SH-SY5Y (cell line): ENCODE measurements around the gene TXLNB.

Experiments
- GATA2 ChIP-seq: IDR thresholded peaks from 2 replicates; pipeline ENCODE4 v1.6.1; 2011; ENCODE audit warnings: mild to moderate bottlenecking, low read depth, low read length
- GATA3 ChIP-seq: IDR thresholded peaks from 2 replicates; pipeline ENCODE4 v1.6.1; 2011; ENCODE audit warnings: low read depth, mild to moderate bottlenecking, low read length, moderate library complexity

Gene TXLNB

GRCh38 chr6:139290787-139291311, 949 bp downstream of the TXLNB start:
- TF ChIP-seq GATA3 (no peak), GATA2 (no peak)

- no peak for TF ChIP-seq GATA3
- no peak for TF ChIP-seq GATA2
These were observed 2.6 kb downstream of the TXLNB start for GRCh38 chr6:139289233-139289632.

DNA sequence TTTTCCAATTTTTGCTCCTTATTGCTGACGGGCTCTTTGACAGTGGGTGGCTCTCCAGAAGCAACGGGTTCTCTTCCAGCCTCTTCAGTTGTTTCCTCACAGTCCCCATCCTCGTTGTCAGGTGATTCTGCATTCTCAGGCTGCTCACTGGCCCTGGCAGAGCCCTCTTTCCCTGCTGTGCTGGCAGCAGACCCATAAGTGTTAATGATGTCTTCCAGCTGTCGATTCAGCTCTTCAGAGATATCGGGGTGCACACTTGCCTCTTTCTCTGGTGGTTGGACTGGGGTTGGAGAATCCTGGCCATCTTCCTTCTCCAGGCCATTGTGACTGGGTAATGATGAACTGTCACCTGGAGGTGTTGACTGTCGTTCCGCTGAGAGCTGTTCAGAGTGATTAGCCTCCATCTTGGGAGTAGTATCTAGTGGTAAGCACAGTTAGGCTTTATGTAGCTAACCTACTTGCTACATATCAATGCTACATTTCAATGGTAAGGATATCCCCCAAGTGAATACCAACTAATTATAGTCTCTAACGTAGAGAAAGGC, 3.2 kb downstream of the TXLNB start:
- TF ChIP-seq GATA2 (no peak), GATA3 (no peak)

- TF ChIP-seq GATA2 (no peak), GATA3 (no peak)
These were observed 3.9 kb downstream of the TXLNB start for GRCh38 chr6:139287868-139288267.

DNA sequence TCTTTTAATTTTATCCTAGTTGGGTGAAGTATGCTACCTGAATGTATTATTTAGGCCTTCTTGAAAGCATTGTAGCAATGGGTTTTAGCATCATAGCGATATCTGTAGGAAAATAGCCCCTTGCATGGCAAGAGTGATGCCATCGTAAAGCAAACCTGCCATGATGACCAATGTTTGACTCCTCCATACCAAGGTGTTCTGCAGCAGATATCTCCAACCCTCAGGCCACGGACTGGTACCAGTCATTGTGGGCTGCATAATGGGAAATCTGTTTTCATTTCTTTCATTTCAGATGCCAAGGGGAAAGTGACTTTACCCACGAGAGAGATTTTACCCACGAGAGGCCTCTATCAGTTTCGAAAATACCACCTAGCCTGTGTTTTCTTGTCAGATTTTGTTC, 6.2 kb downstream of the TXLNB start:
- TF ChIP-seq GATA2 (no peak), GATA3 (no peak)

GRCh38 chr6:139284789-139285188, 7.0 kb downstream of the TXLNB start:
- TF ChIP-seq GATA3 (no peak), GATA2 (no peak)

DNA sequence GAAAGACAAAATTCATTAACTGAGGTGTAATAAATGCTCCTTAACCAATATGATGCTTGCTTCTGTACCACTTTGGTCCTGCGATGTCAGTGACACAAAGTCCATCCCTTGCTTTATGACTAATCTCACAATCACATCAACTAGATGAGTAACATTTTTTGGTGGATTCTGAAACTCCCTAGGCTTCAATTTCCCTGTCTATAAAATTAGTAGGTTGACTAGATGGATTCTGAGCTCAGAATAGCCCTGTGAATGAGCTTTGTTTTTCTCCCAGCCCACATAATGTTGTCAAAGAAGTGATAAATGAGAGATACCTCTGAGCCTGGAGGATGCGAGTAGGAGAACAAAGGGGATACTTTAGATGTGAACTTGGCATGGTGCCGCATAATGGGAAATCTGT, 9.1 kb downstream of the TXLNB start:
- TF ChIP-seq GATA3 = no peak
- TF ChIP-seq GATA2 = no peak

DNA sequence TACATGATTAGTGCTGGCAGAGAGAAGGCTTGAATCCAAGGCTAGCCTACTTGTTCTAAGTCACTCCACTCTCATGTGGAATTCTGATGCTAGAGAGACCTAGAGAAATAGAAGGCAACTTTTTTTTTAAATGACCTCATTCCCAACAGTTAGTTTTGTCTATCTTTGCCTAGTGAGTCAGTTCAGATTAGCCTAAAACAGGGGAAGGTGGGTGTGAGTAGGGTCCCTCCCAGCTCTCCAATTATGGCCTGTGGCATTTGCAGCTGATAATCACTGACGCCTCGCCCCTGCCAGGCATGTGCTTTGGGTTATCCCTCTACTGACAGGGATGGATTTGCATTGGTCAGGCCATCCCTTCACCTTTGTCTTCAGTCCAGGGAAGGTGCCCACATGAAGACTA, 13.6 kb downstream of the TXLNB start:
- TF ChIP-seq GATA3 = no peak
- no peak for TF ChIP-seq GATA2

DNA sequence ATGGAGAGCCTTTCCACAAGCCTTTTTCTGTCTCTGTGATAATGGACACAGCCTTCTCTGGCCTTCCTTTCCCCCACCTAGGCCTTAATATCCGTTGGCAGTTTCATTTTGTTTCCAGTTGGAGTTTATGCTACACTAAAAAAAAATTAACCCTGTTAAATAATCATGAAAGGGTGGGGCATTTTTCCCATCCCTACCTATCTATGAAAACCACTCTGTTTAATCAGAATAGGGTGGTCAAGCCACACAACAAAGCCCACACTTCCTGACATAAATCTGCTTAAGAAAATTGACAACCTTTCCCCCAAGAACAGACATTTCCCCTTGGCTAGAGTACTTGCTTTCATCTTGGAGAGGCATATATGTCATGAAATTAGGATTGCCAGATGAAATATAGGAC, 14.2 kb downstream of the TXLNB start:
- TF ChIP-seq GATA2 = no peak
- TF ChIP-seq GATA3 = no peak

GRCh38 chr6:139277161-139277560, 14.6 kb downstream of the TXLNB start:
- TF ChIP-seq GATA2 = no peak
- no peak for TF ChIP-seq GATA3

DNA sequence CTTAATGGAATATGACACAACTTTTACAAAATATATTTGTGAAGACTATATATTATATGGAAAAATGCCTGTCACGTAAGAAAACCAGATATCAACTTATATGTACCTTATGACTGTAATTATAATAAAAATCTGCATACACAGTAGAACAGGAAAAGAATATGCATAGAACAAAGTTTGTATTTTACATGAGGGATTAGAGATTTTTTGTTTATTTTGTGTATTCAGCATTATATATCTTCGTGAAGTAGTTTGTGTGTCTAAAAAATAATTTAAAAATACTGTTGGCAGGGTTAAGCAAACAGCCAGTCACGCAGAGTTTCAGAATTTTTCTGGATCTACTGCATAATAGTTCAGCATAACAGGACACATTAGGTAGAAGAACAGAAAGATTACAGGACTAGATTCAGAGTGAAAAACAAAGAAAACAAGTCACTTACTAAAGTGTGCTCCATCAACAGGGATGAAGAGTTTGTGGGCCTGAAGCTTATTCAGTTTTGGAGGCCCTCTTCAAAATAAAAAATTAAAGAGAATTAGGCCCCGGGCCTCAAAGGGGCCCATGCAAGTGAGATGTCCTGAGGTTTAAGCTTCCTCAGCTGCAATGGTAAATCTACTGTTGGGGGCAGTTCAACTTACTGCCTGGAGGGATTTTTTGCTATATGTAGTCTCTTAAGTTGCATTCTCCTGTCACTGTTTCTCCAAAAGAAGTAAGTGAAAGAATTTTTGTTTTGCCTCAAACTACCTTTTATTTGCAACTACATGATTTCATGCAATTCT, 16.3 kb downstream of the TXLNB start:
- TF ChIP-seq GATA2 (no peak), GATA3 (no peak)

DNA sequence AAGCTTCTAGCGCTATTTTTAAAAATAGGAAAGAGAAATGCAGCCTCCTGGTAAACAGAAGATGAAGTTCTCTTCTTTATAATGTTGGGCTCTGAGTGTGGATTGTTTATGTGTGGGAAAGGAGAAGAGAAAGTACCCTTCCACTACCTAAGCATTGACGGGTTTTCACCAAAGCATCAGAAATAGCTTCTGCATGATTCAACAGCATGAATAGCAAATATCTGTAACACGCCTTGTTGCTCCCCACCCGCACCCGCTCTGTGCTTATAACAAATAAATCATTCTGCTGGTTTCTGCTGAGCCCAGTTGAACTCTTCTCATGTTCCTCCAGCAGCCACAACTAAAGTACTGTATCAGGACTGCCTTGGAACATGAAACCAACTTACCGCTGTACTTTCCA, 20.7 kb downstream of the TXLNB start:
- TF ChIP-seq GATA2 (no peak), GATA3 (no peak)

- TF ChIP-seq GATA3 = no peak
- TF ChIP-seq GATA2 = no peak
These were observed 21.5 kb downstream of the TXLNB start for GRCh38 chr6:139270249-139270648.

GRCh38 chr6:139265512-139266190, 26.1 kb downstream of the TXLNB start:
- TF ChIP-seq GATA3 (no peak), GATA2 (no peak)

GRCh38 chr6:139262519-139263300, 29.1 kb downstream of the TXLNB start:
- TF ChIP-seq GATA3 (no peak), GATA2 (no peak)
